Muscle layer of colon (tissue), 2 donors: Measurements from ENCODE around the gene HIPK3.
"Not testable (repeated sequence)": the region's sequence is repeated elsewhere in the genome, so short reads cannot be mapped to it uniquely, and the experiment has no call there.

ENCODE experiments used
- H3K27ac ChIP-seq: one replicate; pipeline ENCODE4 v1.7.0; 2013; ENCODE audit warnings: low read depth, mild to moderate bottlenecking, low read length, moderate library complexity
- H3K27me3 ChIP-seq, 2 donors: one replicate each; pipeline ENCODE4 v1.7.0; 2013; ENCODE audit warnings: low read length in 2 of 2, mild to moderate bottlenecking in 2 of 2; ENCODE audit not compliant: insufficient read depth in 2 of 2, control insufficient read depth in 1 of 2
- H3K36me3 ChIP-seq: one replicate; pipeline ENCODE4 v1.7.0; 2013; ENCODE audit warnings: mild to moderate bottlenecking, low read length; ENCODE audit not compliant: insufficient read depth
- H3K4me1 ChIP-seq: one replicate; pipeline ENCODE4 v1.7.0; 2013; ENCODE audit warnings: mild to moderate bottlenecking, low read length; ENCODE audit not compliant: insufficient read depth
- H3K4me3 ChIP-seq, 2 donors: one replicate each; pipeline ENCODE4 v1.7.0; 2013; ENCODE audit warnings: low read length in 2 of 2, low read depth in 1 of 2, mild to moderate bottlenecking in 1 of 2, moderate library complexity in 1 of 2
- H3K9ac ChIP-seq: one replicate; pipeline ENCODE4 v1.7.0; 2013; ENCODE audit warnings: low read length
- H3K9me3 ChIP-seq: one replicate; pipeline ENCODE4 v1.7.0; 2013; ENCODE audit warnings: mild to moderate bottlenecking, low read length
- donor health status: abdominal sarcoma.
- donor health status: Adenocarcinoma of cecum.

The HIPK3 gene

GRCh38 chr11:33281758-33282157, 24.6 kb downstream of the HIPK3 start:
- Histone ChIP-seq H3K4me1 (peaks cover 10% of the 10 kb centered on the region), H3K9ac (no peak overlapping the region), H3K9me3 (no peaks in the 10 kb centered on the region)

GRCh38 chr11:33284818-33285217, 27.6 kb downstream of the HIPK3 start:
- H3K36me3 ChIP-seq = peaks cover 7% of the 10 kb centered on the region
- no peaks in the 10 kb centered on the region for H3K9me3 ChIP-seq
- peaks cover 19% of the 10 kb centered on the region for H3K4me1 ChIP-seq
- no peak overlapping the region for H3K27ac ChIP-seq
- no peaks in the 10 kb centered on the region for H3K27me3 ChIP-seq
- no peak overlapping the region for H3K9ac ChIP-seq
- H3K4me3 ChIP-seq = no peak overlapping the region

More at GRCh38 chr11:33281758-33282157, 24.6 kb downstream of the HIPK3 start:
- Histone ChIP-seq H3K27ac (no peak overlapping the region), H3K27me3 (no peaks in the 10 kb centered on the region), H3K36me3 (peaks cover 4% of the 10 kb centered on the region), H3K4me3 (no peak overlapping the region)

- H3K4me3 ChIP-seq = no peak overlapping the region
- H3K27me3 ChIP-seq = no peaks in the 10 kb centered on the region
- H3K9me3 ChIP-seq = no peaks in the 10 kb centered on the region
- H3K27ac ChIP-seq = peak overlapping the region; percentile 61
- H3K4me1 ChIP-seq = peaks cover 51% of the 10 kb centered on the region
- H3K9ac ChIP-seq = no peak overlapping the region
- H3K36me3 ChIP-seq = peaks cover 8% of the 10 kb centered on the region
Observed at GRCh38 chr11:33290319-33290718, 33.1 kb downstream of the HIPK3 start.

- Histone ChIP-seq H3K9me3 (no peaks in the 10 kb centered on the region), H3K27me3 (no peaks in the 10 kb centered on the region), H3K27ac (peak overlapping the region; percentile 61), H3K9ac (no peak overlapping the region), H3K4me3 (no peak overlapping the region), H3K36me3 (peaks cover 11% of the 10 kb centered on the region), H3K4me1 (peaks cover 58% of the 10 kb centered on the region)
Observed at GRCh38 chr11:33291004-33291777, 34.0 kb downstream of the HIPK3 start.

- Histone ChIP-seq H3K27ac (peak overlapping the region; percentile 28), H3K4me1 (peaks cover 56% of the 10 kb centered on the region), H3K9me3 (no peaks in the 10 kb centered on the region), H3K27me3 (no peaks in the 10 kb centered on the region), H3K36me3 (peaks cover 4% of the 10 kb centered on the region), H3K9ac (no peak overlapping the region), H3K4me3 (no peak overlapping the region)
Observed at GRCh38 chr11:33292311-33292710, 35.1 kb downstream of the HIPK3 start.

GRCh38 chr11:33294224-33294623, 37.0 kb downstream of the HIPK3 start:
- Histone ChIP-seq H3K4me3 (no peak overlapping the region), H3K27me3 (no peaks in the 10 kb centered on the region), H3K27ac (no peak overlapping the region), H3K36me3 (peaks cover 4% of the 10 kb centered on the region), H3K9me3 (no peaks in the 10 kb centered on the region), H3K9ac (no peak overlapping the region), H3K4me1 (peaks cover 41% of the 10 kb centered on the region)

GRCh38 chr11:33294797-33295196, 37.6 kb downstream of the HIPK3 start:
- H3K4me1 ChIP-seq = peaks cover 39% of the 10 kb centered on the region
- H3K36me3 ChIP-seq = peaks cover 4% of the 10 kb centered on the region
- no peaks in the 10 kb centered on the region for H3K9me3 ChIP-seq
- no peak overlapping the region for H3K27ac ChIP-seq
- no peak overlapping the region for H3K9ac ChIP-seq
- no peak overlapping the region for H3K4me3 ChIP-seq
- H3K27me3 ChIP-seq = no peaks in the 10 kb centered on the region

GRCh38 chr11:33296695-33297094, 39.5 kb downstream of the HIPK3 start:
- H3K4me3 ChIP-seq = no peak overlapping the region
- H3K4me1 ChIP-seq = peaks cover 33% of the 10 kb centered on the region
- peaks cover 4% of the 10 kb centered on the region for H3K36me3 ChIP-seq
- H3K9ac ChIP-seq = no peak overlapping the region
- H3K9me3 ChIP-seq = no peaks in the 10 kb centered on the region
- H3K27ac ChIP-seq = no peak overlapping the region
- no peaks in the 10 kb centered on the region for H3K27me3 ChIP-seq

GRCh38 chr11:33303541-33303940, 46.4 kb downstream of the HIPK3 start:
- Histone ChIP-seq H3K27me3 (no peaks in the 10 kb centered on the region), H3K9ac (no peak overlapping the region), H3K4me3 (no peak overlapping the region), H3K4me1 (peaks cover 28% of the 10 kb centered on the region), H3K27ac (no peak overlapping the region), H3K9me3 (no peaks in the 10 kb centered on the region), H3K36me3 (no peaks in the 10 kb centered on the region)

GRCh38 chr11:33306821-33307220, 49.6 kb downstream of the HIPK3 start:
- peaks cover 20% of the 10 kb centered on the region for H3K4me1 ChIP-seq
- not testable (repeated sequence) for H3K27ac ChIP-seq, H3K9me3 ChIP-seq, H3K36me3 ChIP-seq, H3K27me3 ChIP-seq, H3K9ac ChIP-seq, H3K4me3 ChIP-seq

GRCh38 chr11:33307984-33308383, 50.8 kb downstream of the HIPK3 start:
- Histone ChIP-seq H3K27me3 (no peaks in the 10 kb centered on the region), H3K27ac (no peak overlapping the region), H3K9ac (no peak overlapping the region), H3K9me3 (no peaks in the 10 kb centered on the region), H3K4me1 (peaks cover 26% of the 10 kb centered on the region), H3K4me3 (no peak overlapping the region), H3K36me3 (no peaks in the 10 kb centered on the region)

GRCh38 chr11:33309118-33309517, 51.9 kb downstream of the HIPK3 start:
- peaks cover 26% of the 10 kb centered on the region for H3K4me1 ChIP-seq
- H3K4me3 ChIP-seq = no peak overlapping the region
- H3K9me3 ChIP-seq = no peaks in the 10 kb centered on the region
- no peak overlapping the region for H3K9ac ChIP-seq
- no peaks in the 10 kb centered on the region for H3K27me3 ChIP-seq
- H3K36me3 ChIP-seq = no peaks in the 10 kb centered on the region
- no peak overlapping the region for H3K27ac ChIP-seq
